RWPE1 (cell line): Measurements from ENCODE around the gene TMEM60.

Experiments
- CTCF ChIA-PET: fragments of 350-600 bp; sonication (Branson Sonifier 250); formaldehyde crosslinking; extraction: SDS; loops from one replicate; lab custom pipeline; 2021; lab: Yijun Ruan, JAX
- POLR2A ChIA-PET: fragments of 400-600 bp; formaldehyde crosslinking; extraction: SDS; loops from one replicate; lab custom pipeline; 2020; ENCODE audit warnings: antibody characterized with exemption; ENCODE audit not compliant: low non-redundant PET; lab: Yijun Ruan, JAX
- DNase-seq: peaks from one replicate; pipeline ENCODE4 v3.0.0; 2012; ENCODE audit warnings: low spot score
- H3K27ac ChIP-seq: fragments of 450-650 bp; 2 replicates; pipeline ENCODE4 v1.5.1; 2017
- TF ChIP-seq, protein P1 (sequence below): fragments of 450-650 bp; conservative IDR thresholded peaks from 2 replicates; pipeline ENCODE4 v1.5.1; 2017; ENCODE audit warnings: low read depth, mild to moderate bottlenecking

The TMEM60 gene

DNA sequence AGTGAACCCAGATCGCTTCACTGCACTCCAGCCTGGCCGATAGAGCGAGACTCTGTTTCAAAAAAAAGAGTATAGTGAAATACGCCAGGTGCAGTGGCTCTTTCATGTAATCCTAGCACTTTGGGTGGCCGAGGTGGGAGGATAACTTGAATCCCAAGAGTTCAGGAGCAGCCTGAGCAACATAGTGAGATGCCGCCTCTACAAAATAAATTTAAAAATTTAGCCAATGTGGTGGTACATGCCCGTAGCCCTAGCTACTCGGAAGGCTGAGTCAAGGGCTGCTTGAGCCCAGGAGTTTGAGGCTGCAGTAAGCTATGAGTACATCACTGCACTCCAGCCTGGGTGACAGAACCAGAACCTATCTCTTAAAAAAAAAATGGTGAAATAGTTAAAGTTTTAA lies 27.9 kb downstream of the TMEM60 start:
- TF ChIP-seq, protein P1, sequence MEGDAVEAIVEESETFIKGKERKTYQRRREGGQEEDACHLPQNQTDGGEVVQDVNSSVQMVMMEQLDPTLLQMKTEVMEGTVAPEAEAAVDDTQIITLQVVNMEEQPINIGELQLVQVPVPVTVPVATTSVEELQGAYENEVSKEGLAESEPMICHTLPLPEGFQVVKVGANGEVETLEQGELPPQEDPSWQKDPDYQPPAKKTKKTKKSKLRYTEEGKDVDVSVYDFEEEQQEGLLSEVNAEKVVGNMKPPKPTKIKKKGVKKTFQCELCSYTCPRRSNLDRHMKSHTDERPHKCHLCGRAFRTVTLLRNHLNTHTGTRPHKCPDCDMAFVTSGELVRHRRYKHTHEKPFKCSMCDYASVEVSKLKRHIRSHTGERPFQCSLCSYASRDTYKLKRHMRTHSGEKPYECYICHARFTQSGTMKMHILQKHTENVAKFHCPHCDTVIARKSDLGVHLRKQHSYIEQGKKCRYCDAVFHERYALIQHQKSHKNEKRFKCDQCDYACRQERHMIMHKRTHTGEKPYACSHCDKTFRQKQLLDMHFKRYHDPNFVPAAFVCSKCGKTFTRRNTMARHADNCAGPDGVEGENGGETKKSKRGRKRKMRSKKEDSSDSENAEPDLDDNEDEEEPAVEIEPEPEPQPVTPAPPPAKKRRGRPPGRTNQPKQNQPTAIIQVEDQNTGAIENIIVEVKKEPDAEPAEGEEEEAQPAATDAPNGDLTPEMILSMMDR = no peak
- DNase-seq = no peak
- POLR2A ChIA-PET = no interaction called here
- CTCF ChIA-PET = interaction anchor here (0.6 kb wide), 1 partner anchor 456 kb away, joined by 5 read pairs; no protein-coding TSS in a partner anchor
- no peak overlapping the region for H3K27ac ChIP-seq

DNA sequence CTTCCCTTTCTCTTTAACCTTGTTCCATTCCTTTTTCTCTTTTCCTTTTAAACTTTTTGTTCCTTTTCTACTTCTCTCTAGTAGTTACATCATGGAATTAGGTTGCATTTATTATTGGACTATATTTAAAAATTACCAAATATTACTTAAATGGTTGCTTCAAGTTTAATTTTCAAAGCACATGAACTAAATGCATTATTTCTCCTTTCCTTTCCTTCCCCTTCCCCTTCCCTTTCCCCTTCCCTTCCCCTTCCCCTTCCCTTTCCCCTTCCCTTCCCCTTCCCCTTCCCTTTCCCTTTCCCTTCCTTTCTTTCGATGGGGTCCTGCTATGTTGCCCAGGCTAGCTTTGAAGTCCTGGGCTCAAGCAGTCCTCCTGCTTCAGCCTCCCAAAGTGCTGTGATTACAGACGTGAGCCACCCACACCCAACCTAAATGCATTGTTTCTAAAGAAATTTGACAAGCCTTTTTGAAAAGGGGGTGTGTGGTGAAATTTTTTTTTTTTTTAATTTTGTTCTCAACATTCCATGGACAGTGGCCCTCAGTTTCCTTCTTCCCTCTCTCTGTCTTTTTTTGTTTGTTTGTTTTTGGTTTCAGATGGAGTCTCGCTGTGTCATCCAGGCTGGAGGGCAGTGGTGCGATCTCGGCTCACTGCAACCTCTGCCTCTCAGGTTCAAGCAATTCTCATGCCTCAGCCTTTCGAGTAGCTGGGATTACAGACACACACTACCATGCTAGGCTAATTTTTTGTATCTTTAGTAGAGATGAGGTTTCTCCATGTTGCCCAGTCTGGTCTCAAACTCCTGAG lies 31.2 kb downstream of the TMEM60 start:
- no peak for DNase-seq
- ChIA-PET POLR2A (interaction anchor here (0.7 kb wide), 1 partner anchor 228 kb away, joined by 10 read pairs; no protein-coding TSS in a partner anchor), CTCF (interaction anchor here (0.7 kb wide), 1 partner anchor 67 kb away, joined by 3 read pairs; no protein-coding TSS in a partner anchor)
- H3K27ac ChIP-seq = no peak overlapping the region
- TF ChIP-seq, protein P1 = no peak

DNA sequence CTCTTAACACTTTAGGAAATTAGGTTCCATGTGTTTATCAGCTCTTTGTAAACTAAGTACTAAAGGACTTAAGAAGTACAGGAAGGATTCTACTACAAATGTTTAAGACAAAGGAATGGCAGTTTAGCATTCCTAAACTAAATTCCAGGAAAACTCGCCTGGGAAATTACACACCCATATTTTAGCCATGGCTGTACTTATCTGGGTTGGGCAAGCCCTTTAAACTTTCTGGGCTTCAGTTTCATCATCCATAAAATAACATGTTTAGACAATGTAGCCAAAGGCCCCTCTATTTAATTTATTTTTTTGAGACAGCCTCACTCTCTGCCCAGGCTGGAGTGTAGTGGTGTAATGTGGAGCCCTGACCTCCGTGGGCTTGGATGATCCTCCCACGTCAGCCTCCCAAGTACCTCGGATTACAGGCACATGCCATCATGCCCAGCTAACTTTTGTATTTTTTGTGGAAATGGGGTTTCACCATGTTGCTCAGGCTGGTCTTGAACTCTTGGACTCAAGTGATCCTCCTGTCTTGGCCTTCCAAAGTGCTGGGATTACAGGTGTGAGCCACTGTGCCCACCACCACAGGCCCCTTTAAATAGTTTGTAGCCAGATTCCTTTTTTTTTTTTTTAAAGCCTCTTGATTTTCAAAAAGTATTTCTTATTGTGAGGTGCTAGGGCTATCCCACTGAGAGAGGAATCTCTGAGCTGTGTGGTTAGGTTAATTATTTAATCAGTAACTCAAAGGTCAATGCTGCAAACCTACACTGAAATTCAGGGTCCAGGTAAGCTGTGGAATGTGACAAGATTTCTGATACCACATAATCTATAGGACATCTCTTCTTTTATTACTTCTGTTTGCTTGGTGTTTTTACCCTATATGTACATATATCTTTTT lies 32.1 kb downstream of the TMEM60 start:
- ChIA-PET CTCF (interaction anchor here (0.6 to 1.0 kb wide), 2 partner anchors 10 to 22 kb away, joined by 3 to 6 read pairs; no protein-coding TSS in a partner anchor), POLR2A (no interaction called here)
- H3K27ac ChIP-seq = peak overlapping the region; percentile 66
- TF ChIP-seq, protein P1 = no peak
- DNase-seq = peak; percentile 5

DNA sequence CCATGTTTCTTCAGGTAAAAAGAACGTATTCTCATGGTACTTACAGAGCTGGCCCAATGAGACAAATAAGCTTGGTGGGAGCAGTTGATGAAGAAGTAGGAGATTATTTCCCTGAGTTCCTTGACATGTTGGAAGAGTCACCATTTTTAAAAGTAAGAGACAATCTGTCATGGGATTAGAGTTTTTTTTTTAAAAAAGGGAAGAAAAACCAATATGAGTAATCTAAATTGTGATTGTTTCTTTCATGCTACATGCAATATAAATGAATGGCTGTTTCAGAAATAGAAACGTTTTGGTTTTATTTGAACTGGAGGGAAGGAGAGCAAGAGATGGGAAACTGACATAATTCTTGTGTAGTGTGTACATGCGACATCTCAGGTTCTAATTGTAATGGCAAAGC lies 32.8 kb downstream of the TMEM60 start:
- ChIA-PET POLR2A (no interaction called here), CTCF (interaction anchor here (0.7 to 1.0 kb wide), 3 partner anchors 9 to 1025 kb away, joined by 3 to 6 read pairs (median 5); no protein-coding TSS in a partner anchor)
- TF ChIP-seq, protein P1 = no peak
- H3K27ac ChIP-seq = no peak overlapping the region
- DNase-seq = no peak

DNA sequence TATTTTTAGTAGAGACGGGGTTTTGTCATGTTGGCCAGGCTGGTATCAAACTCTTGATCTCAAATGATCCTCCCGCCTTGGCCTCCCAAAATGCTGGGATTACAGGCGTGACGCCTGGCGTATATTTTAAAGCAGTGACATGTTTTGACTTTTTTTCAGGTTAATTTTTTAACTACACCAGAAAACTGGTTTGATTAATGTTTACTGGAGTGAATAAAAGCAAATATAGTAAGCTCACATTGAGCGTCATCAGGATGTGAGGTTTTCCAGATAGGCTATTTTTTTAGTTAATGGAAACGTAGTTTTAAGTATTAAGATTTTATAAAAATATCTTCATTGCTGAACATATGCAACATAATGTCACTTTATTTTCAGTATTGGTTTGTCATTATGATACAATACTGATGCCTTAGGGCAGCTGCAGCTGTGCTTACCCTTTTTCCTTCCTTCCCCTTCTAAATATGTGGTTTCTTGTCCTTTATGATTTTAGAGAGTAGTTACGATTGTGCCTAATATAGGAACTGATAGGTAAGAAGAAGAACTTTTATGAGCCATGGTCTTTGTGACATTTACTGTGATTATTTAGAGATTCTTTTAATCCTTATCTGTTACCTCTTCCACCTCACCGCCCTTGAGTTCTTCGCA lies 37.3 kb downstream of the TMEM60 start:
- no peak overlapping the region for H3K27ac ChIP-seq
- POLR2A ChIA-PET = no interaction called here
- CTCF ChIA-PET = interaction anchor here (0.7 to 2.1 kb wide), 4 partner anchors 38 to 142 kb away, joined by 3 to 9 read pairs (median 4); partner anchors contain the start of genes PHTF2 and TMEM60
- TF ChIP-seq, protein P1 = no peak
- no peak for DNase-seq
